RWPE2 (cell line): ENCODE measurements around the gene RNF31.

ENCODE experiments used
- ATAC-seq: fragments of 200-7000 bp; cut with Tn5 transposase; 3 replicates; pipeline ENCODE4 v1.9.1; 2021; ENCODE audit warnings: low read depth
- DNase-seq: peaks from one replicate; pipeline ENCODE4 v3.0.0-alpha.2; 2020; ENCODE audit warnings: low spot score
- H3K27ac ChIP-seq: fragments of 450-650 bp; 2 replicates; pipeline ENCODE4 v1.5.1; 2017; ENCODE audit warnings: mild to moderate bottlenecking; ENCODE audit not compliant: poor library complexity, severe bottlenecking
- H3K27me3 ChIP-seq: fragments of 250-450 bp; sonication (Bioruptor Pico); 2 replicates; pipeline ENCODE4 v1.5.1; 2021; ENCODE audit warnings: mild to moderate bottlenecking, moderate library complexity; ENCODE audit not compliant: insufficient read depth, poor library complexity, severe bottlenecking
- H3K36me3 ChIP-seq: fragments of 250-450 bp; sonication (Bioruptor Pico); 2 replicates; pipeline ENCODE4 v1.5.1; 2020; ENCODE audit warnings: low read depth, mild to moderate bottlenecking, moderate library complexity
- H3K4me1 ChIP-seq: fragments of 250-450 bp; sonication (Bioruptor Pico); 2 replicates; pipeline ENCODE4 v1.5.1; 2021; ENCODE audit warnings: mild to moderate bottlenecking, moderate library complexity; ENCODE audit not compliant: insufficient read depth, poor library complexity, severe bottlenecking
- H3K4me3 ChIP-seq: fragments of 250-450 bp; sonication (Bioruptor Pico); 2 replicates; pipeline ENCODE4 v1.5.1; 2021; ENCODE audit warnings: mild to moderate bottlenecking, moderate library complexity; ENCODE audit not compliant: severe bottlenecking
- H3K9me3 ChIP-seq: fragments of 250-450 bp; sonication (Bioruptor Pico); 2 replicates; pipeline ENCODE4 v1.5.1; 2021; ENCODE audit warnings: mild to moderate bottlenecking, moderate library complexity; ENCODE audit not compliant: severe bottlenecking
- TF ChIP-seq, protein P1 (sequence below): fragments of 450-650 bp; IDR thresholded peaks from one replicate; pipeline ENCODE4 v1.5.1; 2017; ENCODE audit warnings: mild to moderate bottlenecking, moderate library complexity; ENCODE audit not compliant: poor library complexity, severe bottlenecking

The RNF31 gene

DNA sequence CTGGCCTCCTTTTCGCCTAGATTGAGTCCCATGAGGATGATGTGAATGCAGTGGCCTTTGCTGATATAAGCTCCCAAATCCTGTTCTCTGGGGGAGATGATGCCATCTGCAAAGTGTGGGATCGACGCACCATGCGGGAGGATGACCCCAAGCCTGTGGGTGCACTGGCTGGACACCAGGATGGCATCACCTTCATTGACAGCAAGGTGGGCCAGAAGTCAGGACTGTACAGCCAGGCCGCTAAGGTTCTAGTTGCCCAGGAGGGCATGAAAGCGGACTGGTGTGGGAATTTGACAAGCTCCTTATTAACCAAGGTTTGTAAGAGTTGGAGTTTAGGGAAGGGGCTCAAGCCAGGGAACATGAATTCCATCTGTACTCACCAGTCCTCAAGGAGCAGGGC lies 27.6 kb upstream of the RNF31 start:
- Histone ChIP-seq H3K36me3 (peaks cover 49% of the 10 kb centered on the region), H3K27me3 (no peaks in the 10 kb centered on the region), H3K27ac (no peak overlapping the region), H3K4me3 (no peak overlapping the region), H3K9me3 (no peaks in the 10 kb centered on the region), H3K4me1 (peaks cover 4% of the 10 kb centered on the region)
- no peak for DNase-seq
- TF ChIP-seq, protein P1, sequence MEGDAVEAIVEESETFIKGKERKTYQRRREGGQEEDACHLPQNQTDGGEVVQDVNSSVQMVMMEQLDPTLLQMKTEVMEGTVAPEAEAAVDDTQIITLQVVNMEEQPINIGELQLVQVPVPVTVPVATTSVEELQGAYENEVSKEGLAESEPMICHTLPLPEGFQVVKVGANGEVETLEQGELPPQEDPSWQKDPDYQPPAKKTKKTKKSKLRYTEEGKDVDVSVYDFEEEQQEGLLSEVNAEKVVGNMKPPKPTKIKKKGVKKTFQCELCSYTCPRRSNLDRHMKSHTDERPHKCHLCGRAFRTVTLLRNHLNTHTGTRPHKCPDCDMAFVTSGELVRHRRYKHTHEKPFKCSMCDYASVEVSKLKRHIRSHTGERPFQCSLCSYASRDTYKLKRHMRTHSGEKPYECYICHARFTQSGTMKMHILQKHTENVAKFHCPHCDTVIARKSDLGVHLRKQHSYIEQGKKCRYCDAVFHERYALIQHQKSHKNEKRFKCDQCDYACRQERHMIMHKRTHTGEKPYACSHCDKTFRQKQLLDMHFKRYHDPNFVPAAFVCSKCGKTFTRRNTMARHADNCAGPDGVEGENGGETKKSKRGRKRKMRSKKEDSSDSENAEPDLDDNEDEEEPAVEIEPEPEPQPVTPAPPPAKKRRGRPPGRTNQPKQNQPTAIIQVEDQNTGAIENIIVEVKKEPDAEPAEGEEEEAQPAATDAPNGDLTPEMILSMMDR, result no peak
- ATAC-seq, result no peak

DNA sequence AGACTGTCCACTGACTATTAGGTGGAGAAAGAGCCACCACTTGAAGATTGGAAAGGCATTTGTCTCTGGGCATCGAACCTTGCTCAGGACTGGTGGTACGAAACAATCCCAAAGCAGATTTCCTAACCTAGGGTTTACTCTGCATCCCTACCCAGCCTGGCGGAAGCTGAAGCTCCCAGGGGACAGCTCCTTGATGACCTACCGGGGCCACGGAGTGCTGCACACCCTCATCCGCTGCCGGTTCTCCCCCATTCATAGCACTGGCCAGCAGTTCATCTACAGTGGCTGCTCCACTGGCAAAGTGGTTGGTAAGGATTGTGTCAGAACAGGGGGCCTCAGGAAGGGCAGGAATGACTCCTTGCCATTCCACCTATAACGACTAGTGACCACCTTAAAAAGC lies 26.1 kb upstream of the RNF31 start:
- Histone ChIP-seq H3K27me3 (no peaks in the 10 kb centered on the region), H3K9me3 (no peaks in the 10 kb centered on the region), H3K36me3 (peaks cover 49% of the 10 kb centered on the region), H3K4me1 (no peaks in the 10 kb centered on the region), H3K27ac (no peak overlapping the region), H3K4me3 (no peak overlapping the region)
- TF ChIP-seq, protein P1, result no peak
- ATAC-seq (no peak), DNase-seq (no peak)

DNA sequence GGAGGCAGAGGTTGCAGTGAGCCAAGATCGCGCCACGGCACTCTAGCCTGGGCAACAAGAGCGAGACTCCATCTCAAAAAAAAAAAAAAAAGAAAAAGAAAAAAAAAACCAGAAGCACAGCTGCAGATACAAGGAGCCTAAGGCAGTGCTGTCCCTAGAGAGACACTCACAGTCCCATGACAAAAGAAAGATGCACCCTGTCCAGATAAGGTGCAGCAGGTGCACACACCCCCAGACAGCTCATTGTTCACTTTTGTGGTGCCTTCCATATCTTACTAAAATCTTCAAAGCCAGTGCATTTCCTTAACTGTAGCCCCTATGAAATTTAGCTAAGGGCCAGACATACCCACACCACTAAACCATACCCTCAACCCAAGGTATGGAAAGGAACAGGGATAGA lies 24.9 kb upstream of the RNF31 start:
- H3K27me3 ChIP-seq, result no peaks in the 10 kb centered on the region
- H3K36me3 ChIP-seq, result peaks cover 38% of the 10 kb centered on the region
- no peak for DNase-seq
- ATAC-seq, result no peak
- TF ChIP-seq, protein P1, result no peak
- H3K27ac ChIP-seq, result no peak overlapping the region
- H3K4me1 ChIP-seq, result no peaks in the 10 kb centered on the region
- H3K9me3 ChIP-seq, result no peaks in the 10 kb centered on the region
- no peak overlapping the region for H3K4me3 ChIP-seq

DNA sequence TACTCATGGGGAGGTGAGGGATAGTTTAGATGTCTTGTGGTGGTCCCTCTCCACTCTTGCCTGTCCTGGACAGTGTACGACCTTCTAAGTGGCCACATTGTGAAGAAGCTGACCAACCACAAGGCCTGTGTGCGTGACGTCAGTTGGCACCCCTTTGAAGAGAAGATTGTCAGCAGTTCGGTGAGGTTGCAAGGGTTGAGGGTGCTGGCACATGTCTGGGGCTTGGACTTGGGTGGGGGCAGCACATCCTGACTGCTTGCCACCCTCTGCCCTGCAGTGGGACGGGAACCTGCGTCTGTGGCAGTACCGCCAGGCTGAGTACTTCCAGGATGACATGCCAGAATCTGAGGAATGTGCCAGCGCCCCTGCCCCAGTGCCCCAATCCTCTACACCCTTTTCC lies 24.4 kb upstream of the RNF31 start:
- H3K4me1 ChIP-seq, result no peaks in the 10 kb centered on the region
- H3K27ac ChIP-seq, result no peak overlapping the region
- no peak for ATAC-seq
- TF ChIP-seq, protein P1, result no peak
- no peak overlapping the region for H3K4me3 ChIP-seq
- H3K9me3 ChIP-seq, result no peaks in the 10 kb centered on the region
- H3K27me3 ChIP-seq, result no peaks in the 10 kb centered on the region
- no peak for DNase-seq
- H3K36me3 ChIP-seq, result peaks cover 34% of the 10 kb centered on the region

DNA sequence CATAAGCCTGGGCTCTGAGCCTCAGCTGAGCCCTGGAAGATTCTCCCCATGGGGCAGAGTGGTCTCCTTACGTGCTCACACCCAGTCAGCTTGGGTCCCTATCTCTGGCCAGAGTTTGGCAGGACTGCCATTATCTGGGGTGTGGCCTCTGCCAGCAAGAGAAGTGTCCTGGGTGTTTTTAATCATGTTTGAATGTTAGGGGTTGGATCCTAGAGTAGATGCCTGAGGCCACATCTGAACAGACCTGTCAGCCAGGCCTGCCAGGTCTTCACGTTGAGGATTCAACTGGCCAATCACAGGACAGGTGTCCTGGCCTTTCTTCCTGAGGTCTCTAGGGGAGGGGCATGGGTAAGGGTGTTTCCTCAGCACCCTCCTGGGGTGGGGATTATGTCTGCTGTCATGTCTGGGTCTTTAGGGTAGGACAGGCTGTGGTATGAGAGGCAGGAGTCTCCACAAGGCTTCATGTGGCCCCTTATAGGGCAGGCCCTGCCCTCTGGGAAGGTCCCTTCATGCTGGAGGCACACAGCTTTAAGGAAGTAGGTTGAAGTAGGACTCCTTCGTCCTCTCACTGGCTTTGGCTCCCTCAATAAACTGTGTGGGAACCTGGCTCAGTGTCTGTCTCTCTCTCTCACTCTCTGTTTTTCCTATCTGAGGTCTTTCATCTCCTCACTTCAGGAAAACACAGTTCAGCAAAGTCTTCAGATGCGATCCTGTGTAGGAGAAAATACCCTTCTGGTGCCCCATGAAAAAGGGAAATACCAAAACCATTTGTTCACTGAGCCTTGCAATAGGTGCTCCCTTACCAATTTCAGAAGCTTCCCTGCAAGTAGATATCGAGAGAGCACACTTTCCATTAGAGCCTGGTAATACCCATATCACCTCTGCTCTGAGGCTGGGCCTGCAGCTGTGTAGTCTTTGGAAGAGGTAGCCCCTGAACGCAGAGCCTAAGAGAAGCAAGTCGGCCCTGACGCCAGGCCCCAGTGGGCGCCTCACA lies 23.6 kb upstream of the RNF31 start:
- H3K27me3 ChIP-seq, result no peaks in the 10 kb centered on the region
- TF ChIP-seq, protein P1, result no peak
- no peaks in the 10 kb centered on the region for H3K9me3 ChIP-seq
- no peak overlapping the region for H3K4me3 ChIP-seq
- DNase-seq (no peak), ATAC-seq (peak; percentile 26; the same call in 1 of the 3 replicates)
- no peaks in the 10 kb centered on the region for H3K4me1 ChIP-seq
- H3K27ac ChIP-seq, result no peak overlapping the region
- H3K36me3 ChIP-seq, result peaks cover 25% of the 10 kb centered on the region
